ENCODE data around the gene FBXO17.

FBXO17 gene

GRCh38 chr19:38912600-38913514, 62.7 kb downstream of the FBXO17 start:
- DNase-seq, result peak; percentile 52

GRCh38 chr19:38911388-38912001, 64.0 kb downstream of the FBXO17 start:
- DNase-seq, result no peak

GRCh38 chr19:38910488-38910887, 65.1 kb downstream of the FBXO17 start:
- DNase-seq, result no peak

- DNase-seq, result no peak
Measured at GRCh38 chr19:38908911-38909310, 66.6 kb downstream of the FBXO17 start.

- no peak for DNase-seq
Measured at GRCh38 chr19:38907670-38908069, 67.9 kb downstream of the FBXO17 start.

GRCh38 chr19:38907227-38907626, 68.3 kb downstream of the FBXO17 start:
- DNase-seq, result no peak

- no peak for DNase-seq
Measured at GRCh38 chr19:38905620-38906019, 69.9 kb downstream of the FBXO17 start.

- peak; percentile 65 for DNase-seq
Measured at GRCh38 chr19:38904581-38905539, 70.7 kb downstream of the FBXO17 start.

- no peak for DNase-seq
Measured at GRCh38 chr19:38901683-38902082, 73.9 kb downstream of the FBXO17 start.

- DNase-seq, result peak; percentile 19
Measured at GRCh38 chr19:38900743-38901190, 74.8 kb downstream of the FBXO17 start.

GRCh38 chr19:38900202-38900629, 75.3 kb downstream of the FBXO17 start:
- DNase-seq, result no peak

- DNase-seq, result peak; percentile 100
Measured at GRCh38 chr19:38899447-38900201, 75.9 kb downstream of the FBXO17 start, which contains the start of the genes NFKBIB and SIRT2. NFKBIB (plus strand) TSS chr19:38899969; CDS start chr19:38900033, 64 bp downstream. SIRT2 (minus strand) TSS chr19:38899618; CDS start chr19:38899521, 97 bp downstream.

- DNase-seq, result peak; percentile 5
Measured at GRCh38 chr19:38898788-38899446, 76.6 kb downstream of the FBXO17 start.

GRCh38 chr19:38894968-38895367, 80.6 kb downstream of the FBXO17 start:
- DNase-seq, result no peak

GRCh38 chr19:38893341-38893771, 82.2 kb downstream of the FBXO17 start:
- no peak for DNase-seq

GRCh38 chr19:38892841-38893240, 82.7 kb downstream of the FBXO17 start:
- DNase-seq, result no peak

GRCh38 chr19:38891771-38892170, 83.8 kb downstream of the FBXO17 start:
- DNase-seq, result no peak

Measured in inflammatory macrophage treated with lipopolysaccharide for 4 hours (primary cell).